CD4-positive, alpha-beta T cell treated with Interleukin-10 for 1 hour (primary cell): ENCODE results near the gene DIS3L2.
"Not testable (repeated sequence)": the region's sequence is repeated elsewhere in the genome, so short reads cannot be mapped to it uniquely, and the experiment has no call there.

Source experiments
- DNase-seq: peaks from one replicate; pipeline ENCODE4 v3.0.0-alpha.2; 2020

DIS3L2 gene

DNA sequence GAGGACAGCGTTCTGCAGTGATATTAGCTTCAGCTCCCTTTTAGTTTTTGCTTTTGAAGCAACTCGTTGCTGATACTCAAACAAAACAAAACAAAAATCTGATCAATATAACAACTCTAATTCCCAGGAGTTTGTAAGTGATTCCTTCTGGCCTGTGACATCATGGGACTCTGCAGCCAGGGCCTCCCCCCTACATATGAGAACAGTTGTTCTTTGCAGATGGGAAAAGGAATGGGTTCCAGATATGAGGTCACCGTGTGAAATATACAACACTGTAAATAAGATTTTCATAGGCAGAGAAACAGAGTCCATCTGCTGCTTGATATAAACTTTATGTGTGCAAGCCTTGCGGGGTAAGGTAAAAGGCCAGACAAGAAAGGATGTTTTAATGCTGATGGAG lies 56.7 kb downstream of the DIS3L2 start:
- DNase-seq, result no peak

DNA sequence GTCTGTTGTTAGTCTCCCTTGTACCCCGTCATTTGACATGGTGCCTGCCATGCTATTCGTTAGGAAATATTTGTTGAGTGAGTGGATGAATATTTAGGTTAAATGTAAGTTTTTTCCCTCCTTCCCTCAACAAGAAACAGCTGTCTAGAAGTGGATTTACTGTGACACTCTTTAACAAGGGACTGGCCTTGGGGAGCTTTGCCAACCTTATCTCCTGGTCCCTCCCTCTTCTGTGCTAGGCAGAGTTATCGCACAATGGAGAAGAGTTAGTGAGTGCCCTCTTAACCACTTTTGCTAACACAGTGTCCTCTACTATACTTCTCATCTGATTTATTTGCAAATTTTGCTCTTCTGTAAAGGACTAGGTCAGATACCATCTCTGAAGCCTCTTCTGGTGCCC lies 61.2 kb downstream of the DIS3L2 start:
- DNase-seq, result no peak

DNA sequence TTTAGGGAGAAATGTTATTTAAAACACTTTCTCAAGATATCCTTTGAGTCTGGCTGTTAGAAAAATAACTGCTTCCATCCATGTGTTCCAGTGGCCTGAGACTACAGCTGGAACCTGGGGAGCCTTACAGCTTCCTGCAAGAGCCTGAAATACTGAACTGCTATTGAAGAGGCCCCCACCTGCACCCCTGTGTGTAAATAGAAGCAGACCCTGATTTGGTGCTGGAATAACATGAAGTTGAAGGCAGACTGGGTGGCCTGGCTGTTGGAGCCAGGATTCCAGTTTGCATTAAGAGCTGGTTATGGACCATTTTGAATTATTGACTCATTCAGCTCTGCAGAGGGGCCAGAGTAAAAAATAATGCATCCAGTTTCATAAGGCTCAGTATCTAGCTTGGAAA lies 61.9 kb downstream of the DIS3L2 start:
- DNase-seq, result no peak

DNA sequence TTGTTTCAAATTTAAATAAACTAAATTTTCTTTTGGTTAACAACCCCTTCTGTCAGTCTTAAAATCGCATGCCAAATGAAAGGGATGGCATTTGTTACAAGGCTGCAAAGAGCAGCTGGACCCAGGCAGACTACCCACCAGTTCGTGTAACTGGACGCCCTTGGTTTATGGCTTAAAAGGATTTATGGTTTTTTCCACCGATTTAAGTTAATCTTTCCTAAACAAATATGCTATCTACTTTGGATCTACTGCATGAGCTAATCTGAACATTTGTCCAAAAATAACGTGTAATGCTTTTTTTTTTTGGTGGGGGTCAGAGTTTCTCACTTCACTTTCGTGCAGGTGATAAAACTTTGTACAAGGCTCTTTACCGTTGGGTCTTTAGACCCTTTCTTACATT lies 62.9 kb downstream of the DIS3L2 start:
- DNase-seq, result no peak

DNA sequence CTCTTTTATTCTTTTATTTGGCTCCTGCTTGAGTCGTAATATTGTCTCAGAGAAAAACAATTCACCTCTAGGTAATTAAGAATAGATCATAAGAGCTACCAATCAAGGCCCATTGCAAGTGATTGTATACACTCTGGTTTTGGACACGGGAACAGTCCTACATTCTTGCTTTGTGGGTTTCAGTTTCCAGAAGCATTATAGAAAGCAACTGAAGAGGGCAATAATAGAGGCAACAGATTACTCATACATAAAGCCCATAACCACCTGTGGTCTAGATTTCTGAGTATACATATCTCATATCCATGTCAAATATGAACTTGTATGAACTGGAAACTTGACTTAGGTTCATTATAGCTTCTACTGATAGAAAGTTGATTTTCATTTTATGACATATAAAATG lies 65.4 kb downstream of the DIS3L2 start:
- no peak for DNase-seq

DNA sequence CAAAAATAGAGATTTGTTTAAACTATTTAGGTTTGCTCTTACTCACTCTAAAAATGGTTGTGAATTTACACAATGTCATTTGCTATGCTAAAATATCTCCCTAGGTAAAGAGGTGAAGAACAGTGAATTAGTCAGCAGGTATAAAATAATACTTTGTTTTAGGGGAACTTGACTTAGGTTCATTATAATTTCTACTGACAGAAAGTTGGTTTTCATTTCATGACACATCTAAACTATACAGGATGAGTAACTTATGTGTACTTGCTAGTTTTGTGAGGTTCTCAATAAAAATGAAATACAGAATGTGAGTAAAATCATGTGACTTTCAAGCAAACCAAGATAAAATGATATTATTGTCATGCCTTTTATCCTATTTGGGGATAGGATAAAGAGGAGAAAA lies 66.0 kb downstream of the DIS3L2 start:
- DNase-seq, result no peak

DNA sequence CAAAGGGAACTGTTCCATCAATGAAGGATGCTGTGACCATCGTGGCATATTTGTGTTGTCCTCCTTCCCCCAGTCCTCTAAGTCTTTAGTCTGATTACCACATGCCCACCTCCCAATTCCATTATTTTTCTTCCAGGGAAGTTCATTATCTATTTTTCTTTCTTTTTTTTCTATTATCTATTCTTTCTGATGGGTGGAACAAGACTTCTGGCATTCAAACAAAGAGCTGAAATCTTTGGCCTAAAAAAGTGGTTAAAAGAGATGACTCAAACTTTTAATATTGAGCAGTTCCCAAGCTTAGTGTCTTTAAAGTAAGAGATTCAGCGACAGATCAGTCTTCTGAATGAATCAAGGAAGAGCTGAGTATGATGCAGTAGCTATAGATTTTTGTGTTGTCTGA lies 66.6 kb downstream of the DIS3L2 start:
- no peak for DNase-seq

DNA sequence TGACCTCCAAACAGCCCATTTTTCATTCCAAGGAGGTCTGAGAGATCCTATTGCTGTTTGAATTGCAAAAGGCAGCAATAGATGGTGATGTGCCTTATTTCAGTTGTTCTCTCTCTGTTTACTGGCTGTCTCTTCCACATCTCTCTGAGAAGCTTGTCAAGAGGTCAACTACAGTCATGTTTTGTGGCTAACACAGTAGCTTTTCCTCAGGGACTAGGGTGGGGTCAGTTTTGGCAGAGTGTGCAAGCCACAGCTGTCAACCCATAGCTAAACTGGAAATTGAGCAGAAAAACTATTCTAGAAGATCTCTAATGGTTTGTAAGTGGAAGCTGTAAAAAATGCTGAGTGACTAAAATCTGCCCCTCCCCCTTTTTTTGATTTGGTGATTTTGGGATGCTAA lies 67.1 kb downstream of the DIS3L2 start:
- no peak for DNase-seq

DNA sequence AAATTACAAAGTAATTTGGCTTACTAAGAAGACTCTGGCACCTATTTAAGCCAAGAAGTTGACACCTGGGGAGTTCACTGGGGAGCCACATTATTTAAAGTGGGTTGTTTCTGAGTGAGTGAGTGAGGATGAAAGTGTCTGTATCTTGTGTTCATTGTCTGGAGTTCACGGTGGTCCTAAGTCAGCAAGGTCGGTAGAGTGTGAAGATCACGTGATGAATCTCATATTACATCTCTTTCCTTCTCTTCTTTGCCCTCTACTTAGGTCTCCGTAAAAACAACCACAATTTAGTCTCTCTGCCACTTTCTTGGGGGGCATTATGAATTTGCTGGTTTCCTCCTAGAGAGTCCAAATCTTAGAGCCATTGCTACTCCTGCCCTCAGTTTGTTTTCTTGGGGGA lies 67.8 kb downstream of the DIS3L2 start:
- no peak for DNase-seq

DNA sequence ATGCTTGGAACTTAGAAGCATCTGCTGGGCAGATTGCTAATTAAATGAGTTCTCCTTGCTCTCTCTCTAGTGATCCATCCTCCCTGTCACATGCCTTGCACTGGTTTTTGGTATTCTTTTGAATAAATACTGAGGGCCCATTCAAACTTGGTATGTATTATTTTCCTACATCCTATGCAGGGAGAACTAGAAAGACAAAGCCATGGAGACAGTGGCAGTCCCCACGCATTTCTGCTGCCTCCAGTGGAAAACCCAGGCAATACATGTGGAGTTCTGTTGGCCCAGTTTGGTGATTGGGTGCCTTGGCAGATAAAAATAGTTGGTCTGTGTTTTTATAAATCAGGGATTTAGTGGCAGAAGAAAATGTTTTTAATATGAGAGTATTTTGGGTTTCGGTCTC lies 68.7 kb downstream of the DIS3L2 start:
- no peak for DNase-seq

DNA sequence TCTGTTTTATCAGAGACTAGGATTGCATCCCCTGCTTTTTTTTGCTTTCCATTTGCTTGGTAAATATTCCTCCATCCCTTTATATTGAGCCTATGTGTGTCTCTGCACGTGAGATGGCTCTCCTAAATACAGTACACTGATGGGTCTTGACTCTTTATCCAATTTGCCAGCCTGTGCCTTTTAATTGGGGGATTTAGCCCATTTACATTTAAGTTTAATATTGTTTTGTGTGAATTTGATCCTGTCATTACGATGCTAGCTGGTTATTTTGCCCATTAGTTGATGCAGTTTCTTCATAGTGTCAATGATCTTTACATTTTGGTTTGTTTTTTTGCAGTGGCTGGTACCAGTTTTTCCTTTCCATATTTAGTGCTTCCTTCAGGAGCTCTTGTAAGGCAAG lies 73.8 kb downstream of the DIS3L2 start:
- not testable (repeated sequence) for DNase-seq

DNA sequence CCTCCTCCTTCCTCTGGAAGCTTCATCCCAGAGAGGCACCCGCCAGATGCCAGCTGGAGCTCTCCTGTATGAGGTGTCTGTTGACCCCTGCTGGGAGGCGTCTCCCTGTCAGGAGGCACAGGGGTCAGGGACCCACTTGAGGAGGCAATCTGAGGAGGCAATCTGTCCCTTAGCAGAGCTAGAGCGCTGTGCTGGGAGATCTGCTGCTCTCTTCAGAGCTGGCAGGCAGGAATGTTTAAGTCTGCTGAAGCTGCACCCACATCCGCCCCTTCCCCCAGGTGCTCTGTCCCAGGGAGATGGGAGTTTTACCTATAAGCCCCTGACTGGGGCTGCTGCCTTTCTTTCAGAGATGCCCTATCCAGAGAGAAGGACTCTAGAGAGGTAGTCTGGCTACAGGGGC lies 75.4 kb downstream of the DIS3L2 start:
- not testable (repeated sequence) for DNase-seq

DNA sequence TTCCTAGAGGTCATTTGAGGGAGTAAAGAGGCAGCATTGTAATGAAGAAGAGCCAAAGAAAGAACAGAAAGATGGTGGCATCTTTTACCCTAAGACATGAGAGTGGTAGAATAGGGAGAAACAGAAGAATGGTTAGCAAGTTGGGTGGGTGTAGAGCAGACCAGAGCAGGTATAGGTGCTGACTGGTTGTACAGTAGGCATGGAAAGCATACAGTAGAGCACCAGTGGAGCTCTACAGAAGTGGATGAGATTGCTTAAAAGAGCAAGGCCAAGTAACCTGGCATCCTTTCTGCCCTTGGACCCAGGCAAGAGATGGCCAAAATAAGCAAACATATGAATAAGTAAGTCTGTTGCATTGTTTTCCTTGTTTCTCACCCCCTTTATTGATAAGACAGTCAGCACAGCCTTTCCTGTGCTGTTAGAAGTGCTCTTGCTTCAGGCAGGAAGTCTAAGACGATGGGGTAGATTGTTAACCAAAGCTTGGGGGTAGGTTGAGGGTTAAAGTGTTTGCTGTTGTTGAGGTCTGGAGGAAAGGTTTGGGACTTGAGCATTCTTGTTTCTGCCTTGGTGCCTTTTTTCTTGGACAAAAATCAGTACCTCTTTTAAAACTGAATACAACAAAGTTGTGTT lies 76.9 kb downstream of the DIS3L2 start:
- DNase-seq, result no peak

DNA sequence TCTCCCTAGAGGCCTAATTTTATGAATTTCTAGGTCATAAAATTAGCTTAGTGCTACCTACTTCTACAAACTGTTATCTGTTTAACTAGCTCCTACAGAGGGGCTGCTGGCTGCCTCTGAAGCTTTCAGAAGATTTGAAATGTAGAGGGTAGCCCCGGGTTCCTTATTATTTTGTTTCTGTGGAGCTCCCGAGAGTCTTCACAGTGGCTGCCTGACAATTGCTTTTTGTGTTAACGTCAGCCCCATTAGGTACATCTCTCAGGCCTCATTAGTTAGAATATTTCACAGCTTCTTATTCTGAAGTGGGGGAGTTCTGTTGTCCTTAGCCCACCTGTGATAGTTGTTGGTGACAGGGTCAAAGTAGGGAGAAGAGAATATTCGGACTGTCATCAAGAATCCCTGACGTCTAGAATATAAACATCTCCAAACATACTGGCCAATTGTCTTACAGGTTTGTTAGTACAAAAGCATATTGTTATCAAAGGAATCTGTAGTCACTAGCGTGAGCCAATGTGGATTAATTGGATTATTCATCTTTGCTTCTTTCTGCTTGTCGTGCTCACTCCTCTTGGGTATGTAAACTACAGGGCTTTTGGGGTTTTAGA lies 77.5 kb downstream of the DIS3L2 start:
- DNase-seq, result no peak

DNA sequence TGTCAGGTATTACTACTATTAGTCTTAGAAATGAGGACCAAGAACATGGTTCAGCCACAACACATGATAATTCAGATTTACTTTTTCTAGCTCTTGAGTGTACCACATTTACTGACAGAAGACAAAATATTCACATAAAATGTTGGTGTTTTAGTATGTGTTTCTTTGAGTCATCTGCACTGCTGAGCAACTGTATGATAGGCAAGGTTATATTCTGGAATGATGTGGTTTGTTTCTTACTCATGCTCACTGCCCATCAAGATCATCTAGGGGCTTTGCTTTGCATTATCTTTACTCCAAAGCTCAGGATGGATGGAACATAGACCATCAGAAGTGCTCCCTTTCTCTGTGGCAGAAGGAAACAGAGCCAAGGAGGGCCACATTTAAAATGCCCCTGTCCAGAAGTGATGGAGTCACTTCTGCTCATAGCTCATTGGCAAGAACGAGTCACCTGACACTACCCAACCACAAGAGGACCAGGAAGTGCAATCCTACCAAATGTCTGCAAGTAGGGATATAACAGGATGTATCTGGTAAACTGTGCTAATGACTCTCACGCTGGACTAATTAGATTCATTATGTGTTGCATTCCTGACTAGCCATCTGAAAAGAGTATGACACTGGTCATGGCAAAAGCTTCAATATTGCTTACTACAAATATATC lies 81.5 kb downstream of the DIS3L2 start:
- no peak for DNase-seq

DNA sequence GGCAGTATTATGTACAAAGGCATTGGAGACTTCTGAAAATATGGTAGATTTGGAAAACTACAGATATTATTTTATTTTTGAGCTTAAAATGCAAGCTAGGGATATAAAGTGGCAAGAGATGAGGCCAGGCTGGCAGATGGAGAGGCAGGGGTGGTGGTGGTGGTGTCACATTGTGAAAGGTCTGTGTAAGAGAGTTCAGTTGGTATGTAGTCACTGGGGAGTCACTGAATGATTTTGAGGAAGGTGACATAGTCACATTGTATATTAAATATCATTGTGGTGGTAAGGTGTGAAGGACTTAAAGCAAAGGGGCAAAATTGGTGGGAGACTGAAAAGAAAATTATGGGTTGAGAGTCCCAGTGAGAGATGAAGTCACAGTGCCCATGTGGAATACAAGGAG lies 82.5 kb downstream of the DIS3L2 start:
- DNase-seq, result no peak

DNA sequence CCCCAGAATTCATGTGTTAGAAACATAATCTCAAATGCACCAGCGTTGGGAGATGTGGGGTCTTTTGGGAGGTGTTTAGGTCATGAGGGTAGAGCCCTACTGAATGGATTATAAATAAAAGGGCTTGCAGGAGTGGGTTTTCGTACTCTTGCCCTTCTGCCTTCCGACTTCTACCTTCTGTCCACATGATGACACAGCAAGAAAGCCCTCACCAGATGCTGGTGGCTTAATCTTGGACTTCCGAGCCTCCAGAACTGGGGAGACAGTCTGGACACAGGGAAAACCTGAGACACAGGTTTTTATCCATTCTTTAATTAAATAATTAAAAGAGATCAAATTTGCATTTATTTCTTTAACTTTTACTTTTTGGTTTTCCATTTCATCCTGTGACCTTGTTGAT lies 87.8 kb downstream of the DIS3L2 start:
- DNase-seq, result no peak

DNA sequence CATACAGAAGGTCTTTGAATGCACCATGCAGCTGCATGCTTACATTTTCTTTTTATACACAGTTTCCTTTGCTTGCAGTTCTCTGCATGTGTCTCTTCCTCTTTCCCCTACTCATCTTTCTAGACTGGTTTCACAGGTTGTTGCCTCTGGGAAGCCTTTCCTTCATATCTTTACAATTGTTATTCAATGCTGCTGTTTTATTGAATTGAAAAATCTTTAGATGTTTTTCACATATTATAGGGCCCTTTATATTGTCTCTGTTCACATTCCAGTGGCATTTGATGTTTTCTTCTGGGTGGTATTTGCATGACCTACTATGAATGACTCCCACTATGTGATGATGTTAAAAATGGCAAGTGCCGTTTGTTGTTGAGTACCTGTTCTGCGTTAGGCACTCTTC lies 91.1 kb downstream of the DIS3L2 start:
- DNase-seq, result no peak

DNA sequence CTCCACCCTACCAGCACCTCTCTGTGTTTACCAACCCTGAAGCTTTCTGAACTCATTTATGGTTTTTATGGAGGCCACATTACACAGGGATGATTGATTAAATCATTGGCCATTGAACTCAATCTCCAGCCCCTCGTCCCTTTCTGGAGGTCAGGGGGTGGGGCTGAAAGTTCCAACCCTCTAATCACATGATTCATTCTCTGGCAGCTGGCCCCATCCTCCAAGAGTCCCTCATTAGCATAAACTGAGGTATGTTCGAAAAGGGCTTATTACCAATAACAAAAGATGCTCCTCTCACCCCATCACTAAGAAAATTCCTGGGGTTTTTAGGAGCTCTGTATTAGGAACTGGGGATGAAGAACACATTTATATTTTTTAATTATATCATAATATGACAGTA lies 92.3 kb downstream of the DIS3L2 start:
- DNase-seq, result no peak

DNA sequence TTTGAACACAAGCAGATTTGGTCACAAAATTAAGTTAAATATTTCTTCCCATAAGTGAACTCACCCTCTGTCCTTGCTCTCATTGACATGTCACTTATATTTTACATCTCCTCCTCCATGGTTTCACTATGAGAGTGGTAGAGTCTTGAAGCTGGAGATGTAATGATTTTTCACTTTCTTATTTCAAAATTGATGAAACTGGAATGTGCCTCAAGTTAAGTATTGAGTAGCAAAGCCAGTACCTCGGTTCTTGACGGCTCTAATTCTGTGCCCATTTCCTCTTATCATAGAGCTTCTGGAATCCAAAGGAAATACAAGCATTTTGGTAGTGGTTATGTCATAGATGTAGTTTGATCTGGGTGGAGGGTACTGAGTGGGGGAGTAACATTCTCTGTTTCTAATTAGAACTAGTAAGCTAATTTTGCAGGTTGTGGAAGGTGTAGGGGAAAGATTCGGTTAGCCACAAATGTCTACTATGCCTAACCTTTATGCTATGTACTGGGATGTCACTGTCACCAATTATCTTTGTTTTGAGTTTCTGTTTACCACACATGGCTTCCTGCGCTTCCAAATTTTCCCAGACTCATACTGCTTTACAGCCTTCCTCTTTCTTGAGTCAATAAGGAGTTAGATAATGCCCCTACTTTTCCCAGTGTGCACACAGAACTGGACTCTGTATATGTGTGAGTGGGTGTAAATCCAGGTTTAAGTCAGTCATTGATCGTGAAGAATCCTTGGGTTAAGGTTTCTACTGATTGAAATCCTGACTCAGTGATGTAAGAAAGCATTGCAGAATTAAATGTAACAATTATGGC lies 96.8 kb downstream of the DIS3L2 start:
- no peak for DNase-seq

DNA sequence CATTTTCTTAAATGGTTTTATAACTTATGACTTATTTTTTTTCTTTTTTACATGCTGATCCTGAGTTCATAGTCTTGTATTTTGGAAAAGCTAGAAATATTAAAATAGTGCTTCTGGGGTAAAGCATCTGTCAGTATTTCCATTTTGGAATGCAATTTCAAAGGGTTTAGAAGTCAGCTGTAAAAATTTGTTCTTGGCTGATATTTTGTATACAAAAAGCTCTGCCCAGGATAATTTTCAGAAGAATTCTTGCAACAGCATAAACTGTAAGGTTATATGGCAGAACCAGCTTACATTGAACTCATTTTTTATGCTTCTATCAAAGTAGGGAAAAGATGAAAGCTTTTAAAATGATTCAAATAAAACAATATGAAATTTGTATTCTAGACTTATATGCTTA lies 97.4 kb downstream of the DIS3L2 start:
- no peak for DNase-seq

DNA sequence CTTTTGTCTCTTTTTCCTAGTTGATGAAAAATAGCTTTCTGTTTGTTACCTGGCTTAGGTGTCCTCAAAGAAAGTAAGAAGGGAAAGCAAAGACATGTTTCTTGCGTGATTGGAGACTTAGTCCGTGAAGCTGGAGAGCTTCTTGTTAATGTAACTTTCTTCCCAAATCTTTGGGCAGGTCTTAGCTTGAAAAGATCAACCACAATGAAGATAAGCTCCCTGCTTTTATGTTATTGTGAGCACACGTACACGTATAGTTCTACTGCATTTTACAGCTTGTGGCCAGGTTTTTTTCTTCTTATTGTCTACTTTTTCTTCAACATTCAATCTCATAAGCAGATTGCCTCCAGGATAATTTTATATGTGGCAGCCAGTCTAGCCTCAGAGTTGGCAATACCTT lies 99.8 kb downstream of the DIS3L2 start:
- no peak for DNase-seq

DNA sequence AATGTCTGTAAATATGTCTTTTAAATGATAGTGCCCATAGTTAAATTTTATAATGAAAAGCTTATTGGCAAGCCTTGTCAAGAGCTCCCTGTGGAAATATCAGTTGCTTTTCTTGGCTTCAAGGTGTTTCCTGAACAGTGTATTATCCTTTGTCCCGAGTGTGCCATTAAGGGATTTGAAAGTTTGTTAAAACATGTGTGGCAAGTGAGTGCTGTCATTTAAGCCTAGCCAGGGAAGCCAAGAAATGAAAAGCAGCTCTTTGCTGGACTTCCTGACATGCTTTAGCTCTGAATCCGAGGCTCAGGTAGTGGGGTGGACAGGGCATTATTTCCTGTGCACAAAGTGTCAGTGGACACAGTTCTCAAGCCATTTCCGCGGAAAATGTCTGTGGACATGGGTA lies 111.5 kb downstream of the DIS3L2 start:
- no peak for DNase-seq

DNA sequence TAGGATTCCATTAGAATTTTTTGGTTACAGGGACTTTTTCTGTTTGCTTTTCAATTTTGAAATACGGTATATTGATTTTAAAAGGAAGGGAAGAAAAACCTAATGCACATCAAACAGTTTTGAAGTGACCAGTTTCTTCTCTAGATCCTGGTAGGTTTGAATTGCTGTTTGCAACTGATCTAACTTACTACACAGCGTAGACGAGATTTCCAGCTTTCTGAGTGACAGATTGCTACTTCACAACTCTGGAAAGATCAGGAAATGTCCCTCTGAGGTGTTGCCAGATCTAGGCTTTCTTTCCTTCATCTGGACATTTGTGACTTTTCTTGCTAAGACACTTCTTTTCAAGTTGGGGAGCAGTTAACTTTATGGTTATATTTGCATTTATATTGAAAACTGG lies 112.2 kb downstream of the DIS3L2 start:
- no peak for DNase-seq
